Tibial nerve (tissue), 4 donors: ENCODE results near the gene TGM3. TPM values are rescaled to one million over a fixed set of nuclear protein-coding genes. Genes with fewer than 3 reads are reported as not detected.

ENCODE experiments used
- DNase-seq, 2 donors: peaks; one replicate each; pipeline ENCODE4 v3.0.0-alpha.2; 2019; ENCODE audit warnings: low spot score in 2 of 2
- H3K27ac ChIP-seq, 4 donors: fragments of 200-600 bp; sonication (generic) in 3 of 4; one replicate each; pipeline ENCODE4 v1.5.1; 2017 to 2019; ENCODE audit warnings: mild to moderate bottlenecking in 1 of 4
- H3K27me3 ChIP-seq, 2 donors: fragments of 200-600 bp; sonication (generic) in 1 of 2; one replicate each; pipeline versions ENCODE4 v1.5.1 to v1.6.0; 2017 to 2019
- H3K36me3 ChIP-seq, 3 donors: fragments of 200-600 bp; sonication (generic); one replicate each; pipeline ENCODE4 v1.5.1; 2018 to 2019
- H3K4me1 ChIP-seq, 4 donors: fragments of 200-600 bp; sonication (generic) in 3 of 4; one replicate each; pipeline ENCODE4 v1.5.1; 2017 to 2019
- H3K4me3 ChIP-seq, 4 donors: fragments of 200-600 bp; sonication (generic) in 3 of 4; one replicate each; pipeline ENCODE4 v1.5.1; 2017 to 2019; ENCODE audit warnings: mild to moderate bottlenecking in 1 of 4, moderate library complexity in 1 of 4
- H3K9me3 ChIP-seq, 4 donors: fragments of 200-600 bp; sonication (generic) in 3 of 4; one replicate each; pipeline ENCODE4 v1.5.1; 2017 to 2019
- EP300 ChIP-seq, 2 donors: sonication (generic); formaldehyde crosslinking; IDR thresholded peaks; one replicate each; pipeline ENCODE4 v1.6.1; 2017; ENCODE audit warnings: antibody characterized with exemption in 2 of 2, mild to moderate bottlenecking in 1 of 2
- POLR2A ChIP-seq, 2 donors: fragments of 450-650 bp; IDR thresholded peaks; one replicate each; pipeline ENCODE4 v1.6.1; 2017; ENCODE audit warnings: antibody characterized with exemption in 2 of 2, mild to moderate bottlenecking in 2 of 2, moderate library complexity in 2 of 2
- WGBS, 2 donors: methylation state at CpG; one replicate each; pipeline ENCODE4 v1.1.5; 2018; 5-methylcytosine and 5-hydroxymethylcytosine counted together
- total RNA-seq, 4 donors: library from RNA; depleted of rRNA; stranded (reverse); fragments of >200 nt; gene quantifications; one replicate each; pipeline ENCODE4 v1.1.0, GENCODE V29; 2016
- TF ChIP-seq, protein P1 (sequence below), 5 experiments: fragments of 200-600 bp in 3 of 5; fragments of 450-650 bp in 2 of 5; sonication (generic) in 3 of 5; IDR thresholded peaks; one replicate each; pipeline ENCODE4 v1.5.1; 2016 to 2019; ENCODE audit warnings: antibody characterized with exemption in 5 of 5, mild to moderate bottlenecking in 3 of 5, moderate library complexity in 2 of 5

TGM3 gene
- total RNA-seq, 4 donors from 2014 or later: not detected

DNA sequence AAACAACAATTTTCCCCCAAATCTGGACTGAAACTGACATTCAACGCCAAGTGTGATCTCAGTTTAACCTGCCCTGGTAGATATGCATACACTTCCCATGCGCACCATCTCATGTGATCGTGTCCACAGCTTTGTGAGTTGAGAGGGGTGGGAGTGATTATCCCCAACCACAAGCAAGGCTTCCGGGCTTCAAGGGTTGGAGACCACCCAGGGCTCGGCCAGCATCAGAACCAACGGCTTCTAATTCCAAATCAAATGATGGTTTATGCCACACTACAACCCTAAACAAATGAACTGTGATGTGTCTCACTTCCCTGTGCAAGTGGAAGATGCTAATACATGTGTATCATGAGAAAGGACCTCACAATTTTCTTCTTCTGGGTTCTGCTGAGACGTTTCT, 515 bp upstream of the TGM3 start:
- Histone ChIP-seq H3K4me1 (peaks cover 0 to 20% (median 0%) of the 10 kb centered on the region in 4 donors), H3K9me3 (no peaks in the 10 kb centered on the region), H3K4me3 (no peak overlapping the region), H3K27ac (no peak overlapping the region), H3K27me3 (no peaks in the 10 kb centered on the region), H3K36me3 (no peaks in the 10 kb centered on the region)
- TF ChIP-seq, protein P1, sequence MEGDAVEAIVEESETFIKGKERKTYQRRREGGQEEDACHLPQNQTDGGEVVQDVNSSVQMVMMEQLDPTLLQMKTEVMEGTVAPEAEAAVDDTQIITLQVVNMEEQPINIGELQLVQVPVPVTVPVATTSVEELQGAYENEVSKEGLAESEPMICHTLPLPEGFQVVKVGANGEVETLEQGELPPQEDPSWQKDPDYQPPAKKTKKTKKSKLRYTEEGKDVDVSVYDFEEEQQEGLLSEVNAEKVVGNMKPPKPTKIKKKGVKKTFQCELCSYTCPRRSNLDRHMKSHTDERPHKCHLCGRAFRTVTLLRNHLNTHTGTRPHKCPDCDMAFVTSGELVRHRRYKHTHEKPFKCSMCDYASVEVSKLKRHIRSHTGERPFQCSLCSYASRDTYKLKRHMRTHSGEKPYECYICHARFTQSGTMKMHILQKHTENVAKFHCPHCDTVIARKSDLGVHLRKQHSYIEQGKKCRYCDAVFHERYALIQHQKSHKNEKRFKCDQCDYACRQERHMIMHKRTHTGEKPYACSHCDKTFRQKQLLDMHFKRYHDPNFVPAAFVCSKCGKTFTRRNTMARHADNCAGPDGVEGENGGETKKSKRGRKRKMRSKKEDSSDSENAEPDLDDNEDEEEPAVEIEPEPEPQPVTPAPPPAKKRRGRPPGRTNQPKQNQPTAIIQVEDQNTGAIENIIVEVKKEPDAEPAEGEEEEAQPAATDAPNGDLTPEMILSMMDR (IDR thresholded peaks at IDR 0.05): no peak
- no peak for TF ChIP-seq EP300 (IDR thresholded peaks at IDR 0.05)
- TF ChIP-seq POLR2A (IDR thresholded peaks at IDR 0.05): no peak
- 70 to 78% methylated on average over 7 of the region's 7 CpGs for WGBS, 2 donors
- no peak for DNase-seq

GRCh38 chr20:2296524-2297356, 939 bp downstream of the TGM3 start:
- Histone ChIP-seq H3K4me3 (no peak overlapping the region), H3K36me3 (no peaks in the 10 kb centered on the region), H3K9me3 (no peaks in the 10 kb centered on the region), H3K4me1 (peaks cover 0 to 20% (median 0%) of the 10 kb centered on the region in 4 donors), H3K27ac (no peak overlapping the region), H3K27me3 (no peaks in the 10 kb centered on the region)
- WGBS, 2 donors: 42 to 59% methylated on average over 5 of the region's 5 CpGs
- TF ChIP-seq EP300 (IDR thresholded peaks at IDR 0.05) (no peak), POLR2A (IDR thresholded peaks at IDR 0.05) (no peak)
- TF ChIP-seq, protein P1 (IDR thresholded peaks at IDR 0.05): no peak
- no peak for DNase-seq

DNA sequence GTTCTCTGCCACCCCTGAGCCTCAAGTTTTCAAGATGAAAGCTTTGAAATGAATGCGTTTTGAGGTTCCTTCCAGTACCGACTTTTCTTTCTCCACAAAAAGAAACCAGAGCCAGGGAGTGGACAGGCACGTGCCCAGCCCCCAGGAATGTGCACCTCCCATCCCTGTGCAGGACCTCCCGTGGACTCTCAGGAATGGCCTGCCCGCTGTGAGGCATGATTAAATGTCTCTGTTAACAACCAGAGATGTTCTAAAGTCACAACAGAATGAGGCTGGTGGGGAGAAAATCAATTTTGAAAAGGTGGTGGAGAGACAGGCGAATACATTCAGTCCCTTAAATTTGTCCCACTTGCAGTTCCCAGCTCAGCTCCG, 1.5 kb downstream of the TGM3 start:
- Histone ChIP-seq H3K9me3 (no peaks in the 10 kb centered on the region), H3K27ac (no peak overlapping the region), H3K4me1 (peaks cover 0 to 20% (median 0%) of the 10 kb centered on the region in 4 donors), H3K27me3 (no peaks in the 10 kb centered on the region), H3K4me3 (no peak overlapping the region), H3K36me3 (no peaks in the 10 kb centered on the region)
- no peak for DNase-seq
- 40% methylated on average over 7 of the region's 7 CpGs for WGBS, 2 donors
- TF ChIP-seq, protein P1 (IDR thresholded peaks at IDR 0.05): no peak
- no peak for TF ChIP-seq POLR2A (IDR thresholded peaks at IDR 0.05)
- no peak for TF ChIP-seq EP300 (IDR thresholded peaks at IDR 0.05)

- Histone ChIP-seq H3K27me3 (no peaks in the 10 kb centered on the region), H3K36me3 (no peaks in the 10 kb centered on the region), H3K4me1 (peaks cover 0 to 20% (median 0%) of the 10 kb centered on the region in 4 donors), H3K27ac (no peak overlapping the region), H3K4me3 (no peak overlapping the region), H3K9me3 (no peaks in the 10 kb centered on the region)
- no peak for DNase-seq
- 93 to 95% methylated on average over 2 of the region's 2 CpGs for WGBS, 2 donors
- TF ChIP-seq POLR2A (IDR thresholded peaks at IDR 0.05): no peak
- TF ChIP-seq EP300 (IDR thresholded peaks at IDR 0.05): no peak
- TF ChIP-seq, protein P1 (IDR thresholded peaks at IDR 0.05): no peak
Observed at GRCh38 chr20:2298116-2298515, 2.3 kb downstream of the TGM3 start.

DNA sequence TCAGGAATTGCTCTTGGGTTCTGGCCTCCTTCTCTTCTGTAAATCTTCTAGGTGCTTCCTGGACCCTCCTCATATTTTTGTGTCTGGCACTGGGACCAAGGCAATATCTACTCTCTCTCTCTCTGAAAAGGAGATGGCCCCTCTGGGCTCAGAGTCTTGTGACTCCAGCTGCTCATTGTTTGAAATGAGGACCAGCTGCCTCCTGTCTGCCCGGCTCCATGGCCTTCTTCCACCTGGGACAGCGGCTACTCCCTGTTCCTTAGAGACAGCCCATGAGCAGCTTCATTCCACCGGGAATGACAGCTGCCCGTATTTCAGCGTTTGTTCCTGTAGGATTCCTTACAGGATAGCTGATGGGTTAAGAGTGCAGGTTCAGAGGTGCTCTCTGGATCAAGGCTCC, 2.9 kb downstream of the TGM3 start:
- no peak for DNase-seq
- no peaks in the 10 kb centered on the region for H3K27me3 ChIP-seq
- peaks cover 0 to 20% (median 0%) of the 10 kb centered on the region in 4 donors for H3K4me1 ChIP-seq
- no peaks in the 10 kb centered on the region for H3K9me3 ChIP-seq
- TF ChIP-seq EP300 (IDR thresholded peaks at IDR 0.05) (no peak), POLR2A (IDR thresholded peaks at IDR 0.05) (no peak)
- TF ChIP-seq, protein P1 (IDR thresholded peaks at IDR 0.05): no peak
- H3K36me3 ChIP-seq: no peaks in the 10 kb centered on the region
- 81 to 84% methylated on average over 5 of the region's 5 CpGs for WGBS, 2 donors
- H3K27ac ChIP-seq: no peak overlapping the region
- no peak overlapping the region for H3K4me3 ChIP-seq
